T-helper 22 cell (primary cell): Measurements from ENCODE around the gene GRIK1.
"Not testable (repeated sequence)": the region's sequence is repeated elsewhere in the genome, so short reads cannot be mapped to it uniquely, and the experiment has no call there.

Experiments
- DNase-seq: peaks from one replicate; pipeline ENCODE4 v3.0.0-alpha.2; 2020; ENCODE audit warnings: low read depth

Gene GRIK1

DNA sequence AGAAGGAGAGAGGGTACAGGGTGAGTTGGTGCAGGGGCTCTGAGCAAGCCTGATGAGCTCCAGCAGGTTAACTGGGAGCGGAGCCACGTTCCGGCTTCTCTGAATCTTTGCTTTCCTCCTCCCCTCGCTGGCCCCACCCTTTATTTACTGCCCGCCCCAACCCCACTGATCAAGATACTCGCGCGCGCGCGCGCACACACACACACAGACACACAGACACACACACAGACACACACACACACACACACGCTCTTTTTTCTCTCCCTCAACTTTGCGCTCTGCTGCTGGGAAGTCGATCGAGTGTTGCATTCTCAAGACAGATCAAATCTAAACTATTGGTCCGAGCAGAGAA, at the start of gene GRIK1:
Gene GRIK1 (minus strand): TSS at position 73 of the 352 bp plus-strand sequence.
- no peak for DNase-seq

- DNase-seq, result no peak
These were observed 48.0 kb upstream of the GRIK1 start for GRCh38 chr21:29987762-29988161.

GRCh38 chr21:29985866-29986265, 46.1 kb upstream of the GRIK1 start:
- DNase-seq, result no peak

DNA sequence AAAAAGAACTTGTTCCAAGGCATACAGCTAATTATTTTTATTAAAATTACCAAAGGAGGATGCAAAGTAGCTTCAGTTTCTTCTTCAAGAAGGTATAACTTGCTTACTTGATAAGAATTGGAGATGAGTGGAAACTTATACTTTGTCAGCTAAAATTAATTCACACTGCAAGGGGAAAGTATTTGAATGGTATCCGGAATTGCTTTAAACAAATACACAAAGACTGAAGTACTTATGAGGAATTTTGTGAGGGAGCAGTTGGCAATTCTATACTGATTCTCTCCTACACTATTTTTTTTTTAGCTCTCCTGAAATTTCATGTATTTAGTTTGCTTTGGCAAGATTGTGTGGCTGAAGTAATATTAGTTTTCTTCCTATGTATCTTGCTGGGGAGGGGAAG, 39.2 kb upstream of the GRIK1 start:
- no peak for DNase-seq

DNA sequence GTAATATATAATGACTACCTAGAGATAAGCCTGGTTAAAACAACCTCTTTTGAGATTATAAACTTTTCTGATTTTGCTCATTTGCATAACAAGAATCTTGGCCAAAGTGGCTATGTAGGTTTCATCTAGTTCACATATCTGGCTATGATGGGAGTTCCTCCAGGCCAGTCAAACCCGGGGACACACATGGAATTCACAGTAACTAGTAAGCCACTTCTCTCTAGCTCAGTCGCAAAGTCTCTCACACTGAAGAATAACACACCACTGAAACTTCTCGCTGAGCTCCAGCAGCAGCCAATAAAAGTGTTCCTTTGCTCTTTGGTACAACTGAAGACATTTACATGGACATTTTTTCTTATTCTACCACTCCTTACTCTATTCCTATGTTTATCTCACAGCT, 36.0 kb upstream of the GRIK1 start:
- DNase-seq, result no peak

- no peak for DNase-seq
These were observed 33.5 kb upstream of the GRIK1 start for GRCh38 chr21:29973258-29973657.

GRCh38 chr21:29961291-29962027, 21.7 kb upstream of the GRIK1 start:
- DNase-seq, result no peak

DNA sequence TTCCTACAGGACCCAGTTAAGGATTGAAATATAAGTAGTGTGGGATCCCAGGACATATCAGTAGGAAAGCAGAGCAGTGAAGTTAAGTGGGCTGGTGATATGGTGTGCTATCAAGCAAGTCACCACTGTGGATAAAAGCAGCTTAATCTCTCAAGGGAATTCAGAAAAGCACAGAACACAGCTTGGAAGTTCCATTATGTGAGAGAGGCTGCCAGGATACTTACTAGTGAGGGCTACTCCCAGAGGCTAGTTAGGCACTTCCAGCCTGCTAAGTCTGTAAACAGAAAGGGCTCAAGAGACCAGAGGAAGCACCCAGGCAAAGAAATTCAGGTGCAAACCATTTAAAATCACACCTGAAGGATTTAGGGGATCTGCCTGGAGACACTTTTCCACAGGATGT, 18.8 kb upstream of the GRIK1 start:
- DNase-seq, result no peak

GRCh38 chr21:29958035-29958434, 18.2 kb upstream of the GRIK1 start:
- DNase-seq, result not testable (repeated sequence)

DNA sequence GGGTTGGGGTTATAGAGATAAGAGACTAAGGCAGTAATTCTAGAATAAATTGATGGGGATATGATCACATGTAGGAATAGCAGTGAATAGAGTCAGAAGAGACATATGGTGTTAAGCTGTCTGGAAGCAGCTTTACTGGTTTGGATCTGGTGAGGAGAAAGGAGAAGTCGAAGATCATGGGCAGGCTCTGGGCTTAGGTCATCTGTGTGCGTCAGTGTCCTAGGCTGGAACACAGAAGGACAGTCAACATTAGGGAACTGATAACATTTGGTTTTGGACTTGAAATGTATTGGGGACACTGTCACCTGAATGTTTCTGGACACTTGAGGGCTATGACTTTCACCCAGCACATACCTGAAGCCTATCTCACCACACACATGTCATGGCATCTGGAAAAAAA, 13.9 kb upstream of the GRIK1 start:
- DNase-seq, result no peak

- DNase-seq, result no peak
These were observed 13.3 kb upstream of the GRIK1 start for GRCh38 chr21:29953072-29953471.

- no peak for DNase-seq
These were observed 12.1 kb upstream of the GRIK1 start for GRCh38 chr21:29951911-29952310.

- DNase-seq, result no peak
These were observed 10.2 kb upstream of the GRIK1 start for GRCh38 chr21:29949991-29950390.

DNA sequence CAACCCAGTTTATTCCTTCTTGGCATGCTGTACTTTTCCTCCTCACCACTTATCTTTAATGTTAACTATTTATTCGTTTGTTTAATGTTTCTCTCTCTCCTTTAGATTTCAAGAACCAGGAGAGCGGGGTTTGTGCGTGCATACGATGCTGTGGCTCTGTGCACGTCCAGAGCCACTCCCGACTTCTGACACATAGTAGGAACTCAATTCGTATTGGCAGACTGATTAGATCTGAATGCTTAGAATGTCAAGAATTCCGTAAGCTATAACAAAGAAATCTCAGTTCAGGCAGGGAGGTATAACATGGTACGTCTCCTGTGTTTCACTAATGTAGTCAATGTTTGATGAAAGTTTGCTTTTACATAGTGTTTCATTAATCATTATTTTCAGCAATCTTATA, 7.3 kb upstream of the GRIK1 start:
- DNase-seq, result no peak

GRCh38 chr21:29943885-29944284, 4.1 kb upstream of the GRIK1 start:
- DNase-seq, result no peak

- no peak for DNase-seq
These were observed 2.2 kb upstream of the GRIK1 start for GRCh38 chr21:29942034-29942433.

GRCh38 chr21:29940991-29941390, 1.2 kb upstream of the GRIK1 start:
- DNase-seq, result no peak

GRCh38 chr21:29940361-29940760, 565 bp upstream of the GRIK1 start:
- no peak for DNase-seq

GRCh38 chr21:29939104-29939923, 482 bp downstream of the GRIK1 start:
- no peak for DNase-seq

- DNase-seq, result no peak
These were observed 1.1 kb downstream of the GRIK1 start for GRCh38 chr21:29938776-29939103.

DNA sequence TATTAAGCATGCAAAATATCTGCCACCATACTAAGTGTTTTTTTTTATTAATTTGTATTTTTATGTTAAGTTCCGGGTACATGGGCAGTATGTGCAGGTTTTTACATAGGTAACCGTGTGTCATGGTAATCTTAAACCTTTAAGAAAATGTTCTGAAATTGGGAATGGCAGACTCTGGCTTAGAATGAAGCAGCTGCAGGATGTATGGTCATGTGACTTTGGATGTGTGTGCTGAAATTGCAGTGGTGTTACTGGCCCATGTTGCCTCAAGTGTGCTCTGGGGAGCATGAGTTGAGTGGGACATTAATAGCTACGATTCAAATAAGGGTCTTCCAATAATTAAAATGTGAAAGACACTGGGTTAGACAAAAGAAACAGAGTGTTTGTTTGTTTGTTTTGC, 6.7 kb downstream of the GRIK1 start:
- no peak for DNase-seq

- DNase-seq, result no peak
These were observed 11.3 kb downstream of the GRIK1 start for GRCh38 chr21:29928537-29928936.

GRCh38 chr21:29920938-29921337, 18.9 kb downstream of the GRIK1 start:
- no peak for DNase-seq

DNA sequence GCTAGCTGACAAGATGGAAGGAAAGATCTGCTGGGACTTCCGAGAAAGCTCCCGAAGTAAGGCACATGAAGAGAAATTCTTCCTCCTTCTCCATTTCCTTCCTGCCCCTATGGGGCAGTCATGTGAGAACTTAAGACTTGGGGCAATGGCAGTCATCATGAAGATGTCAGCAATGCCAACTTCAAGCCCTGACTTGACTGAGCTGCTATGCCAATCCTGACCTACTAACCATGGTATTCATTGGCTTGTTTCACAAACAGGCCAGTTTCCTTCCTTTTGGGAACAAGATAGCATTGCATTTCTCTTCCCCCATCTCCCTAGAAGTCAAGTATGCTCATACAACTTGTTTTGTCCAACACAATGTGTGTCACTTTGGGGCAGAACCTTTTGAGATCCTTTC, 25.5 kb downstream of the GRIK1 start:
- DNase-seq, result no peak
